NCI-H2107 (cell line): ENCODE results near the gene SRPK1.

ENCODE experiments used
- DNase-seq: peaks from one replicate; lab custom pipeline; 2025; lab: John Stamatoyannopoulos, UW

Gene SRPK1

DNA sequence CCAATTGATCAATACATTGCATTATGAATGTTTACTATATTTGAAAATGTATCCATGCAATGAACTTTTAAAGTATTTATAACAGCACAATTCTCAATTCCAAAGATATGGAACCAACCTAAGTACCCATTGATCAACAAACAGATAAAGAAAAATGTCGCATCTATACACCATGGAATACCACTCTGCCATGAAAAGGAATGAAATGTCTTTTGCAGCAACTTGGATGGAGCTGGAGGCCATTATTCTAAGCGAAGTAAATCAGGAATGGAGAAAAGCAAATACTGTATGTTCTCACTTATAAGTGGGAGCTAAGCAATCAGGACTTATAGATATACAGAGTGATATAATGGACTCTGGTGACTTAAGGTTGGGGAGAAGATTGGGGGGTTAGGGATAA, 22.9 kb downstream of the SRPK1 start:
- no peak for DNase-seq

DNA sequence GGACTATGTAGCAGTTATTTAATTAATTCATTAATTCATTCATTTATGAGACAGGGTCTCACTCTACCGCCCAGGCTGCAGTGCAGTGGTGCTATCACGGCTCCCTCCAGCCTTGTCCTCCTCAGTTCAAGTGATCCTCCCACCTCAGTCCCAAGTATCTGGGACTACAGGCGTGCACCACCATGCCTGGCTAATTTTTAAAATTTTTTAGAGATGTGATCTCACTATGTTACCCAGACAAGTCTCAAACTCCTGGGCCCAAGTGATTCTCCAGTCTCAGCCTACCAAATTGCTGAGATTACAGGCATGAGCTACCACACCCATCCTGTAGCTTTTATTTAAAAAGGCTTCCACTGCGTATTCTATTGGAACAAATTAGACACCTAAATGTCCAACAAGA, 23.4 kb downstream of the SRPK1 start:
- DNase-seq = no peak

DNA sequence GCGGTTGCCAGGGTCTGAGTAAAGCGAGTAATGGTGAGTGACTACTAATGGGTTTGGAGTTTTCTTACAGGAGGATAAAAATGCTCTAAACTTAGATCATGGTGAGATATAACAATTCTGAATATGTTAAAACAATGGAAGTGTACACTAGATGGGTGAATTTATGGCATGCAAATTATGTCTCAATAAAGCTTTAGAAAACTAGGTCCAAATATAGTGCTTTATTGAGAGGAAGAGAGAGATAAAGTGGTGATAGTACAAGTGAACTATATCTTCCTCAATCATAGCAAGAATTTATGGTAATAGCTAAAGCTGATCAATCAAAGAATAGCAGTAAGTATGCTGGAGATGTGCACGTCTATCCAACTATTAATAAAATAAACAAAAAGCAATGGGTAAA, 23.9 kb downstream of the SRPK1 start:
- no peak for DNase-seq

DNA sequence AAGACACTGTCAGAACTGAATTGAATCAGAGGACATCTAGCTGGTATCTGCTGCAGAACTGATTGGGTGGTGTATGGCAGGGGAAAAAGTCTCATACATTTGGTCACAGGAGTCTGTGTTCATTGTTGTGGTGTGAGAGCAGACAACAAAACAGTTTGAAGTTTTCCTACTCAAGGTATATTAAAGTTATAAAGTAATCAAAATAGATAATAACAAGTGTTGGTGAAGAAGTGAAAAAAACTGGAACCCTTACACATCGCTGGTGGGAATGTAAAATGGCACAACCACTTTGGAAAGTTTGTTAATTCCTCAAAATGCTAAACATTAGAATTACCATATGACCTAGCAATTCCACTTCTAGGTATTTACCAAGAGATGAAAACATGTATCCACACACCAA, 24.7 kb downstream of the SRPK1 start:
- DNase-seq = no peak

DNA sequence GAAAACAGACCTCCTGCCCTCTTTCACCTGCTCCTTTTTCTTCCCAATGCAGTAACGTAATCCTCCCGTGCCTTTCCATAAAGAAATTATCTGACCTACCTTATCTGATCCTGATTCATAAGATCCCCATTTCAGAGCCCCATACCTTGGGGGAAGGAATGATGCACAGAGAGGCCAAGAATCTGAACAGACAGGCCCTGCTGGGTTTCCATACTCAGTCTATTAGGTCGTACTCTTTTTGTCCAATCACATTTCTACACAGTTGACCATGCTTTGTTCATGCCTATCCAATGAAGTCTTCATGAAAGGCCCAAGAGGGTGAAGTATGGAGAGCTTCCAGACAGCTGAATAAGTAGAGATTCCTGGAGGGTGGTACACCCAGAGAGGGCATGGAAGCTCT, 25.3 kb downstream of the SRPK1 start:
- DNase-seq = no peak

DNA sequence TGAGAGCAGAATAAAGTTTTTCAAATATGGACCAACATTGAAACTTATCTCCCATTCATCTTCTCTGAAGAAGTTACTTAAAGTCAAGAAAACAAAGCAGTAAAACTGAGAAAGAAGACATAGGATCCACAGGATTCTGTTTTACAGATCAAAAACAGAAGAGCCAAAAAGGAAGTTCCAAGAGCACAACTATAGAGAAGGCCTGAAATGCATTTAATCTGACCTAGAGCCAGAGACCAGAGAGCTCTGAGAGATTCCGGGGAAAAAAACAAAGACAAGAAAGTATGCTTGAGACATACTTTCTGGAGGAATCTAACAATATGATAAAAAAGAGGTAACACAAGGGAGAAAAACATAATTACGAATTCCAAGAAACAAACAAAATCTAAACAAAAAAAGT, 26.1 kb downstream of the SRPK1 start:
- no peak for DNase-seq

DNA sequence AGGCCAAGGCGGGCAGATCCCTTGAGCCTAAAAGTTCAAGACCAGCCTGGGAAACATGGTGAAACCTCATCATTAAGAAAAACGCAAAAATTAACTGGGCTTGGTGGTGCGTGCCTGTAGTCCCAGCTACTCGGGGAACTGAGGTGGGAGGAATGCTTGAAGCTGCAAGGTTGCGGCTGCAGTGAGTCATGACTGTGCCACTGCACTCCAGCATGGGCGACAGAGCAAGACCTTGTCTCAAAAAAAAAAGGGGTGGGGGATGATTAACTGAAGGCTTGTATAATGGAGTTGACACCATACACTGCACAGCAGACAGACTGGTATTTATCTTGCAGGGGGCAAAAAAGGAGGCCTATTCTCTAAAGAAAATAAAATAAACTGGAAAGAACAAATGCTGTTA, 27.7 kb downstream of the SRPK1 start:
- no peak for DNase-seq

DNA sequence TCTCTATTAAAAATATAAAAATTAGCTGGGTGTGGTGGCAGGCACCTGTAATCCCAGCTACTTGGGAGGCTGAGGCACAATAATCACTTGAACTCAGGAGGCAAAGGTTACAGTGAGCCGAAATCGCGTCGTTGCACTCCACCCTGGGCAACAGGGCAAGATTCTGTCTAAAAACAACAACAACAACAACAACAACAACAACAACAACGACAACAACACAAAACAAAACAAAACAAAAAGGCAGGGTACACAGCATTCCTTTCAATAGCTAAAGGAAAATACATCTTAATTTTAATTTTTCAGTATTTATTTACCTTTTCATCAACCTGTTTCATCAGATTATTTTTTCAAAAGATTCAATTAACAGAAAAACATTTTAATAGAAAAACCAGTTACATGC, 28.4 kb downstream of the SRPK1 start:
- DNase-seq = no peak

DNA sequence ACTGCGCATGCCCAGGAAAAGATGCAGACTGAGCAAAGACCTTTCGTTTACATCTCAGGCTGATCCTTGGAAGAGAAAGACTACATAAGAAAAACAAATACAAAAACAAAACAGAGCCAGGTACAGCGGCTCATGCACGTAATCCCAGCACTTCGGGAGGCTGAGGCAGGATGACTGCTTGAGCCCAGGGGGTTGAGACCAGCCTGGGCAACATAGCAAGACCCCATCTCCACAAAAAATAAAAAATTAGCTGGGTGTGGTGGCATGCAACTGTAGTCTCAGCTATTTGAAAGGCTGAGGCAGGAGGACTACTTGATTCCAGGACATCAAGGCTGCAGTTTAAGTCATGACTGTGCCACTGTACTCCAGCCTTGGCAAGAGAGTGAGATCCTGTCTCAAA, 41.7 kb downstream of the SRPK1 start:
- DNase-seq = no peak

DNA sequence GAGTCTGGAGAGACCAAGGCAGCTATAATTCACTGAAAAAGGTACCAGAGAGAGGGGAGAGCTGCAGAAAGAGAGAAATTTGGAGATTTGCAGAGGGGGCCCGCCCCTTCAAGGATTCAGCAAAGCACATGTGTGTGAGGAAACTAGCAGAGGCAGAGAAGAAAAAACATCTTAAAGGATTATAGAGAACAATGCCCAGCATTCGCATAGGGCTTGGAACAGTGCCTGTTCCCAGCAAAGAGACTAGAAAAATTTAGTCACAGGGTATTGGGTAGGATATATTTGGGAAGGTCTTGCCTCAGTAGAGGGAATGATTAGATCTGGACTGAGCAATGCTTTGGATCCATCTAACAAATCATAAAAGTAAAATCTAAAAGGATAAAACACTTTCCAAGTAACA, 44.0 kb downstream of the SRPK1 start:
- no peak for DNase-seq

DNA sequence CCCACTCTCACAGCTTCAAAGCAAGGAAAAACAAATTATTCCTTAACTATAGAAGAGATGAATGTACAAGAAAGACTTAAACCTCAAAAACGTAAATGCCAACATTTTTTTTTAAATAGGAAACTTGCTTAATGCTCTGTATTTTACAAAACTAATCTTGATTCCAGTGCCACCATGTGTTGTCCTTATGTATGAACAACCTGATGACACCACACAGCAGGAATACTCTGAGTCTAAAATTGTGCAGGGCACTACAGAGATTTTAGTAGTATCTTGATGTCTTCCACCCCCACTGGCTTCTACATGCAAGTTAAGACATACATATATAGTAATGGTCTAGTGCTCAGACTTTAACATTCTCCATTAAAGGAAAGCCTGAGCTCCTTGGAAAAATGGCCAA, 46.2 kb downstream of the SRPK1 start:
- DNase-seq = no peak

DNA sequence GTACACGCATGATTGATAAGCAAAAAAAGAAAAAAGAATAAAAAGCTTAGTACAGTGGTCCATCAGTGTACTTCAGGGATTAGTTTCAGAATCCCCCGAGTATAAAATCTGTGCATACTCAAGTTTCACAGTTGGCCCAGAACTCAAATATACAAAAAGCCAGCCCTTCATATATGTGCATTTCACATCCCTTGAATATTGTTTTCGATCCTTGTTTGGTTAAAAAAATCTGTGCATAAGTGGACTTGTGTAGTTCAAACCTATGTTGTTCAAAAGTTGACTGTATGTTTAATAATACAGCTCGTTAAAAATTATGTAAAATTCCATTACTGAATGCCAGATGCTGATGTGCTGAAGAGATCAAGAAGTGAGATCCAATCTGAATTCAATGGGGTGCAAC, 61.5 kb downstream of the SRPK1 start:
- DNase-seq = no peak

DNA sequence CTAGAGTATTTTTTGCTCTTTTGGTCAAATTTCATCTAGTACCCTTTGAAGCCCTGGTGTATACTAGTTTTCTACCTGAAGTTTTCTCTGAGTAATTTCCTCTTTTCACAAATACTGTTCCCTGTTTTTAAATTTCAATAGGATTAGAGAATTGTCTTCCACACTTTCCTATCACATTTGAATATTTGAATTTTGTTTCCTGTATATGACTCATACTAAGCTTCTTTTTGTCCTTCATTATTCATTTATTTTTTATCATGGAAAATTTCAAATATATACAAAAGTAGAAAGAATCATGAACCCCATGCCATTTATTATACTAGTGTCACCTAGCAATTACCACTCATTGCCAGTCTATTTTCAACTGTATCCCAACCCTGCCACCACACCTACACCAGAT, 63.0 kb downstream of the SRPK1 start:
- no peak for DNase-seq

DNA sequence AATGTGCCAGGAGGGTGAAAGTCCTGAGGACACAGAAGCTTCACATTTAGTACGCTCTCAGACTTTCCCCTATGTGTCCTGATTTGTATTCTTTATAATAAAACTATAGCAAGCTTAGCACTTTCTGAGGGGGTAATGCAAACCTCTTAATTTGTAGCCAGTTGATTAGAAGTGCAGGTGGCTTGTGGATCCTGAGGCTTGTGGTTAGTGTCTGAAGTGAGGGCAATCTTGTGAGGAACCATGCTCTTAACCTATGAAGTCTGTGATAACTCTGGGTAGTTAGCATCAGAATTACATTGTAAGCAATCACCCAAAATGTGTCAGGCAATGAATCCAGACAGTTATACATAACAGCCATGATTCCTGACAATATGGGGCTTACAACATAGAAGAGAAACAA, 64.6 kb downstream of the SRPK1 start:
- DNase-seq = no peak

DNA sequence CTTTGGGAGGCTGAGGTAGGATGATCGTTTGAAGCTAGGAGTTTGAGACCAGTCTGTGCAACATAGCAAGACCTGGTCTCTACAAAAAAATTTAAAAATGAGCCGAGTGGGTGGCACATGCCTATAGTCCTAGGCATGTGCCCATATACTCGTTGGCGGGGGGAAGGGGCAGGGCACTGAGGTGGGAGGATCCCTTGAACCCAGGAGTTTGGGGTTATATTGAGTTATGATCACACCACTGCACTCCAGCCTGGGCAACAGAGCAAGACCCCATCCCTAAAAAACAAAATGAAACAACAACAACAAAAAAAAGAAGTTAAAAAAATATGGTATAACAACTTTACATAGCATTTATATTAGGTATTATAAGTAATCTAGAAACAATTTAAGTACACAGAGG, 67.9 kb downstream of the SRPK1 start:
- no peak for DNase-seq

DNA sequence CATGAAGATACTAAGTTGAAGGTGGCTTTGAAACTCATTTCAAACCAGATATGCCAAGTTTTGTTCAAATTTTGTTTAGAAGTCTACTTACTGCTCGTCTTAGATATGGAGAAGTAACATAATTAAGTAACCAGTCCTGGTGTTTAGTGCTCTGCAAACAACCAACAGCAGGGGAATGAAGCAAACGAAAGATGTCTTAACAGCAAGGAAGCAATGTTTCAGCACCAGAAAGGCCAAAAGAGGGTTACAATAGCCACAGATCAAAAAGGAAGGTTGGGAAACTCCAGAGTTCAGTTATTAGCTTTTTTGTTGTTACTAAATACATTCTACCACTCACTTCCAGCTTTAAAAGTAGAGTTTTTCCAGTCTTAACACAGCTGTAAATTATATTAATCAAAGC, 70.7 kb downstream of the SRPK1 start:
- DNase-seq = no peak

DNA sequence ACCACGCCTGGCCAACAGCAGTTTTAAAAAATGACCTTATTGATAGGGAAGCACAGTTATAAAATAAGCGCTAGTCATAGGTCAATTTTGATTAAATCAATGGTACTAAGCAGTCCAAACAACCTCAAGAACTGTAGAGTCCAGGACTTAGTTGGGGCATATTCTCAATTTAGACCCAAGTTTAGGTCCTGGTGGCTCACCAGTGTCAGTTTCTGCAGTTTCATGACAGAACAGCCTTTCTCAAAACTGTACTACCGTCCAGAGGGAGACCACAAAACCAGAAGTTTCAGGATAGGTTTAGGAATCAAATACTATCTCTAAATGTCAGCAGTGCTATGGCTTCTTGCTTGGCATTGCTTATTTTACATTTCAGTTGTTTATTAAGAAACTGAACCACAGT, 76.6 kb downstream of the SRPK1 start:
- DNase-seq = no peak

DNA sequence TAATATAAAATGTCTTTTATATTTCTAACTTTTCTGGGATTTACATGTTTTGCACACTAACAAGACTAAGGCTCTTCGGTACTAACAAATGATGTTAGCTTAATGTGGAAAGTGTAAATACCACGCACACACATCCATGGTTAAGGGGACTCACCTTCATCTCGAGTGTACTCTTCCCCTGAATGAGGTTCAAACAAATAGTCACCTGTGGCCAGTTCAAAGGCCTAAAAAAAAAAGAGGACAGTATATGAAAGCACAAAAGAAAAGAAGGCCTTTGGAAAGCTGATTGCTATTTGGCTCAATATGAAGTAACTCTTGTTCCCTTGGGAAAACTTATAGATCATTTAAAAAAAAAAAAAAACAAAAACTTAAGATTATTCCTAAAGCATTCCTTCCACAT, 78.5 kb downstream of the SRPK1 start:
- DNase-seq = no peak

DNA sequence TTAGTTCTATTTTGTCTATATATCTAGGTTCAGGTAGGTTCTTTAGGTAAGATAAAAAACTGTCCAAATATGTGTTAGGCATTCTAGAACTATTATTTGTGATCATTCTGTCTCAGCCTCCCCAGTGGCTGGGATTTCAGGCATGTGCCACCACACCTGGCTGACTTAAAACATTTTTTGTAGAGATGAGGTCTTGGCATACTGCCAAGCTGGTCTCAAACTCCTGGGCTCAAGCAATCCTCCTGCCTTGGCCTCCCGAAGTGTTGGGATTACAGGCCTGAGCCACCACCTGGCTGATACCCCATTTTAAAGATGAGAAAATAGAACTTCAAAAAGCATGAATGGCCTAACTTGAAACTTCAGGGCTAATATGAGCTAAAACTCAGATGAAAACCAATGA, 81.9 kb downstream of the SRPK1 start:
- DNase-seq = no peak

DNA sequence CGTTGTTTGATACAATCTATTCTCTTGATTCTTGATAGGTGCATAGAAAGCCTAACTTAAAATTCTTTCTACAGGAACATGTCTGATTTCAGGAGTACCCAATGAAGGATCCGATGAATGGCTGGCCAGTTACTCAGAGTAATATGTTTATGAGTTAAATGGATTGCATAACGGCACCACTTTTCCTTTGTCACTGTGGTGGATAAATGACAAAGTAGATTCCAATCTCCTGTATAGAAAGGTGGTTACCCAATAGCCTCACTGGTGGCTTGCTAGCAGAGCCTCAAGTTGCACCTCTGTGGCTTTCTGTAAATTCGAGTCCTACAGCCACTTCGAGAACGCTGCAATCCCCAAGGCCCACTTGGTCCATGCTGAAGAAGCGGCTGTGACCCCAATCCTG, 87.4 kb downstream of the SRPK1 start:
- no peak for DNase-seq

DNA sequence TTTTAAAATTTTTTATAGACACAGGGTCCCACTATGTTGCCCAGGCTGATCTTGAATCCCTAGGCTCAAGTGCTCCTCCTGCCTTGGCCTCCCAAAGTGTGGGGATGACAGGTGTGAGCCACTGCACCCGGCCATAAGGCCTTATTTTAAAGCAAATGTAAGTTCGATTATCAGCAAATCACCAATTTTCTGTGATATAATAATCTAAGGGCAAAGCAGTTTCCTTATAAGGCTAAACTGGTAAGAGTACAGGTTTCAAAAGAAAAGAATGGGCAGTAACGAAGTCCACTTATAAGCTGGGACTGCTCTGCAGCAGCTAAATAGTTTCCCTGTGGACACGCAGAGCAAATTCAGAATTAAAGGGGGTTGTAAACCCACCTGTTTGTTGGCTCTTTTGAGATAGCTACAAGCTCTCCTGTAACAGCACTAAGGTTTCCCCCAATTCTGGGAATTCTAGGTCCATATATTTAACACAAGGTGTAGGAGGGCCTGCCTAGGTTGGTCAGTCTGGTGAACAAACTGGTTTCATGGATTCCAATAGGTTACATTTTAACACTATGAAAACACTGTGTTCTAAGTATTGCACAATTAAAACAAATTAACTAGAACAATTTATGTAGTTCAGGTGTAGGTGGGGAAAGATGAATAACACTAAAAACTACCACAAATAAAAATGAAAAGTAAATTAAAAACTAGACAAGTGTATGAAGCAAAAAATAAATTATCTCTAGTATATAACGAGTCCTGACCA, 89.5 kb downstream of the SRPK1 start:
- no peak for DNase-seq

DNA sequence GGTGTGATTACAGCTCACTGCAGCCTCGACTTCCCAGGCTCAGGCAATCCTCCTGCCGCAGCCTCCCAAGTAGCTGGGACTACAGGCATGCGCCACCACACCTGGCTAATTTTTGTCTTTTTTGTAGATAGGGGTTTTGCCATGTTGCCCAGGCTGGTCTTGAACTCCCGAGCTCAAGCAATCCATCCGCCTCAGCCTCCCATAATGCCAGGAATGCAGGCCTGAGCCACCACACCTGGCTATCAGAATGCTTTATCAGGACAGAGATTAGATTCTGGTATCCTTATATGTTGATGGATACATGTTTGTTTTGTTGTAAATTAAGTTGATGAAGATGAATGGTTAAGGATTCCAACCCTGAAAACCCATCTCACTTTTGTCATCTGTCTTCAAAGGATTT, 91.6 kb downstream of the SRPK1 start:
- no peak for DNase-seq

DNA sequence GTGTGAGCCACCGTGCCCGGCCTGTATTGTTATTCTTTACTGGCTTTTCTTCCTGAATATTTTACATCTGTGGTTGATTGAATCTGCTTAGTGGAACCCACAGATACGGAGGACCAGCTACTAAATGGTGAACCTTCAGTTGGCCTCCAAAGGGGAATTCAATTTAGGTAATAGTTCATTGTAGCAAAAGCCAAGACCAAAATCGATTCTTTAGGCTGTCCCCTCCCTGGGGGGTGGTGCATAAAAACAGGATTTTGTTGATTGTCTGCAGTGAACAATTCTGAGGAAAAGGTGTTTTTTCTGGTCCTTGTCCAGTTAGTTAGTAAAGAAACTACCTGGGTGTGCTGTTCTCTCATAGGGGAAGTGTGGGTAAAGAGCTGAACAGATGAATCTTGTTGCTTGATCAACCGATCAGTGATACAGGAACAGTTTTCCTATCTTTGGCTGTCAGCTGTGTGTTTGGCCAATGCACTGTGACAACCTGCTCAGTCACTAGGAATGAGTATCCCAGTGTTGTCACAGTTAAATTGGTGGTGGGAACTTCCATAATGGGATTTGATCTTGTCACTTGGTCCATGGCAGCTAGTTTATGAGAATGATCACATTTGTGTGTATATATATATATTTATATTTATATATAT, 96.2 kb downstream of the SRPK1 start:
- no peak for DNase-seq

DNA sequence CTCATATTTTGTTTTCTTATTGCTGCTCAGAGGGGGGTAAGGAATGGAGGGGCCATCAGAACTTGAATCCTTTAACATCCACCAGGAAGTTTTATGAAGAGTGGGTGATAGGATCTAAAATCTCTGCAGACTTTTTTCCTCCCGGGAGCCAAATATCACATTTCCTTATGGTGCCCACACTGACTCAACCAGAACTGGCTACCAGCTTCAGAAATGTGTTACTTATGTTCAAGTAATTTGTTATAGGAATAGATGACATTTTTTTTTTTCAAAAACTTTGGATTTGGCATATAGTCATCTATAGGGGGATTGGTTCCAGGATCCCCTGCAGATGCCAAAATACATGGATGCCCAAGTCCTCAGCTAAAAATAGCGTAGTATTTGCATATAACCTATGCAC, 97.3 kb downstream of the SRPK1 start:
- DNase-seq = no peak
